Astrocyte (in vitro differentiated cells and primary cell): ENCODE measurements around the gene CDC73. TPM values are rescaled to one million over a fixed set of nuclear protein-coding genes. Genes with fewer than 3 reads are reported as not detected.
A peak's percentile ranks its signal among the peaks of the same experiment; 100 is the strongest.
"Not testable (repeated sequence)": the region's sequence is repeated elsewhere in the genome, so short reads cannot be mapped to it uniquely, and the experiment has no call there.

ENCODE experiments used
- DNase-seq: peaks from one replicate; pipeline ENCODE4 v3.0.0-alpha.2; 2010; ENCODE audit warnings: low read depth
- FAIRE-seq: peaks from 2 replicates; lab custom pipeline; 2011; peaks lifted over from hg19 to GRCh38; lab: Jason Lieb, UNC
- H2AFZ ChIP-seq: 2 replicates; pipeline ENCODE4 v1.6.0; 2012; ENCODE audit warnings: low read depth, low read length, inconsistent platforms
- H3K27ac ChIP-seq: 2 replicates; pipeline ENCODE4 v1.5.1; 2011; ENCODE audit warnings: low read depth, low read length, inconsistent platforms
- H3K27me3 ChIP-seq: 2 replicates; pipeline ENCODE4 v1.6.0; 2011; ENCODE audit warnings: low read length, inconsistent platforms; ENCODE audit not compliant: insufficient read depth
- H3K36me3 ChIP-seq: 2 replicates; pipeline ENCODE4 v1.5.1; 2011; ENCODE audit warnings: low read length, inconsistent platforms; ENCODE audit not compliant: insufficient read depth
- H3K4me1 ChIP-seq: 2 replicates; pipeline ENCODE4 v1.5.1; 2011; ENCODE audit warnings: low read length, inconsistent platforms; ENCODE audit not compliant: insufficient read depth
- H3K4me2 ChIP-seq: 2 replicates; pipeline ENCODE4 v1.6.0; 2012; ENCODE audit warnings: low read length, inconsistent platforms
- H3K4me3 ChIP-seq: 2 replicates; pipeline ENCODE4 v1.5.1; 2011; ENCODE audit warnings: low read depth, mild to moderate bottlenecking, low read length, inconsistent platforms; ENCODE audit not compliant: insufficient read depth
- H3K79me2 ChIP-seq: 2 replicates; pipeline ENCODE4 v1.6.0; 2012; ENCODE audit warnings: mild to moderate bottlenecking, low read length, inconsistent platforms; ENCODE audit not compliant: insufficient read depth
- H3K9ac ChIP-seq: 2 replicates; pipeline ENCODE4 v1.6.0; 2012; ENCODE audit warnings: mild to moderate bottlenecking, low read length, inconsistent platforms
- H3K9me3 ChIP-seq: 2 replicates; pipeline ENCODE4 v1.5.1; 2012; ENCODE audit warnings: low read depth, mild to moderate bottlenecking, low read length, inconsistent platforms; ENCODE audit not compliant: insufficient read depth
- H4K20me1 ChIP-seq: 2 replicates; pipeline ENCODE4 v1.6.0; 2012; ENCODE audit warnings: low read length, inconsistent platforms; ENCODE audit not compliant: insufficient read depth
- H3K27ac Mint-ChIP-seq: one replicate; pipeline ENCODE4 v1.8.0; 2021; ENCODE audit warnings: mild to moderate bottlenecking, mixed read lengths; ENCODE audit not compliant: unreplicated experiment
- H3K27me3 Mint-ChIP-seq: one replicate; pipeline ENCODE4 v1.8.0; 2021; ENCODE audit warnings: low read depth, mixed read lengths; ENCODE audit not compliant: unreplicated experiment
- H3K36me3 Mint-ChIP-seq: one replicate; pipeline ENCODE4 v1.8.0; 2021; ENCODE audit warnings: low read depth, mixed read lengths; ENCODE audit not compliant: unreplicated experiment
- H3K4me1 Mint-ChIP-seq: one replicate; pipeline ENCODE4 v1.8.0; 2021; ENCODE audit warnings: low read depth, mixed read lengths; ENCODE audit not compliant: unreplicated experiment
- H3K4me3 Mint-ChIP-seq: one replicate; pipeline ENCODE4 v1.8.0; 2021; ENCODE audit warnings: mild to moderate bottlenecking, moderate library complexity, mixed read lengths; ENCODE audit not compliant: unreplicated experiment
- H3K9me3 Mint-ChIP-seq: one replicate; pipeline ENCODE4 v1.8.0; 2021; ENCODE audit warnings: mild to moderate bottlenecking, mixed read lengths; ENCODE audit not compliant: unreplicated experiment
- EZH2 ChIP-seq: IDR thresholded peaks from 2 replicates; pipeline ENCODE4 v1.6.1; 2012; ENCODE audit warnings: mild to moderate bottlenecking, low read length, inconsistent platforms; ENCODE audit not compliant: insufficient read depth
- total RNA-seq: library from RNA; stranded (reverse); gene quantifications from 2 replicates; pipeline ENCODE4 v1.2.1, GENCODE V29; 2021
- TF ChIP-seq, protein P1 (sequence below): IDR thresholded peaks from 2 replicates; pipeline ENCODE4 v1.5.1; 2011; ENCODE audit warnings: low read depth, mild to moderate bottlenecking, inconsistent platforms, low read length, moderate library complexity; ENCODE audit not compliant: insufficient read depth

Gene CDC73
- total RNA-seq, 1 donor from 2014 or later: 77.7 TPM

DNA sequence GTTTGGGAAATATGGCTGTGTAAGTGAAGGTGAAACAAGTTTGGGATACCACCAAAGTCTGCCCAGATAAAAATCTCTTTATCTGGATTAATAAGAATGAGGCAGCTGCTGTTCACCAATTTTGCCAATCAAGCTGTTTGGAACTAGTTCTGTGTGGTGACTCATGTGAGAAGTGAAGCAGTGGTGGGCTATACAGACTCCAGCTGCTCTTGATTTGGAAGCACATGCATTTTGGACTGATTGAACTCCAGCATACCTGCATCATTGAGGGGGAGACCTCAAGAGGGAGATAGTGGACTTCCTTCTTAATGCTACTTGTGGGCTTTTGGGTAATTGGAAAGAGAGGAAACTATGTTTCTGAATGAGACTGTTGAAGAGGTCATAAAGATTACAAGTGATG is 163.8 kb downstream of the CDC73 start:
- Mint-ChIP-seq H3K4me3 (no peak overlapping the region), H3K27me3 (no peaks in the 10 kb centered on the region), H3K27ac (no peak overlapping the region), H3K4me1 (peaks cover 7% of the 10 kb centered on the region), H3K9me3 (peaks cover 3% of the 10 kb centered on the region), H3K36me3 (peaks cover 7% of the 10 kb centered on the region)
- no peak overlapping the region for H3K27ac ChIP-seq
- no peak overlapping the region for H3K4me3 ChIP-seq
- no peaks in the 10 kb centered on the region for H3K79me2 ChIP-seq
- no peaks in the 10 kb centered on the region for H4K20me1 ChIP-seq
- TF ChIP-seq EZH2: no peak
- TF ChIP-seq, protein P1, sequence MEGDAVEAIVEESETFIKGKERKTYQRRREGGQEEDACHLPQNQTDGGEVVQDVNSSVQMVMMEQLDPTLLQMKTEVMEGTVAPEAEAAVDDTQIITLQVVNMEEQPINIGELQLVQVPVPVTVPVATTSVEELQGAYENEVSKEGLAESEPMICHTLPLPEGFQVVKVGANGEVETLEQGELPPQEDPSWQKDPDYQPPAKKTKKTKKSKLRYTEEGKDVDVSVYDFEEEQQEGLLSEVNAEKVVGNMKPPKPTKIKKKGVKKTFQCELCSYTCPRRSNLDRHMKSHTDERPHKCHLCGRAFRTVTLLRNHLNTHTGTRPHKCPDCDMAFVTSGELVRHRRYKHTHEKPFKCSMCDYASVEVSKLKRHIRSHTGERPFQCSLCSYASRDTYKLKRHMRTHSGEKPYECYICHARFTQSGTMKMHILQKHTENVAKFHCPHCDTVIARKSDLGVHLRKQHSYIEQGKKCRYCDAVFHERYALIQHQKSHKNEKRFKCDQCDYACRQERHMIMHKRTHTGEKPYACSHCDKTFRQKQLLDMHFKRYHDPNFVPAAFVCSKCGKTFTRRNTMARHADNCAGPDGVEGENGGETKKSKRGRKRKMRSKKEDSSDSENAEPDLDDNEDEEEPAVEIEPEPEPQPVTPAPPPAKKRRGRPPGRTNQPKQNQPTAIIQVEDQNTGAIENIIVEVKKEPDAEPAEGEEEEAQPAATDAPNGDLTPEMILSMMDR: no peak
- no peaks in the 10 kb centered on the region for H3K4me1 ChIP-seq
- no peak for FAIRE-seq
- H3K4me2 ChIP-seq: no peak overlapping the region
- no peaks in the 10 kb centered on the region for H3K9me3 ChIP-seq
- peak; percentile 32 for DNase-seq
- H3K9ac ChIP-seq: no peak overlapping the region
- no peak overlapping the region for H2AFZ ChIP-seq
- H3K36me3 ChIP-seq: no peaks in the 10 kb centered on the region
- no peaks in the 10 kb centered on the region for H3K27me3 ChIP-seq

DNA sequence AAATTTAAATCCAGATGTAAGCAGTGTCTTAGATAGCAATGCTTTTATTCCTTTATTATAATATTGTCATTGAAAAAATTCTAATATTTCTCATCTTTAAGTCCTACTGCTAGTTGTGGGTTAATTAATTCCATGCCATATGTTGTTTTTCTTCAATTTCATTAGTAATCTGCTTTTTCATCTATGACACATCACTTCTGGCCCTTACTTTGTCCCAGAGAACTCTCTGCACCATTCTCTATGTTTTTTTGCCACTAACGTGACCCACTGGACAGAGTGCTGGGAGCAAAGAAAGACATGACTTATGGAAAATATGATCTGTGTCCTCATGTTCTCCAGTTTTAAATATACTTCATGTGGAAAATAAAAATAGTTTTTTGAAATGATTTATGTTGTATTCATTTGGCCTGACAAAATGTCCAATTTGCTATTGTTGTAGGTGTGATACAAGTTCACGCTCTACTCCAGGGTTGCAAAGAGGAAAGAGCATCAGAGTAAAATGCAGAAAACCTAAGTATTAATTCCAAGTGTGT is 166.8 kb downstream of the CDC73 start:
- H3K4me1 Mint-ChIP-seq, H3K4me3 Mint-ChIP-seq, H3K27me3 ChIP-seq, H3K9me3 Mint-ChIP-seq, H3K27me3 Mint-ChIP-seq, H3K4me1 ChIP-seq, FAIRE-seq, H3K36me3 Mint-ChIP-seq, H2AFZ ChIP-seq, H3K79me2 ChIP-seq, H3K4me2 ChIP-seq, H3K9ac ChIP-seq, H3K9me3 ChIP-seq, H3K27ac ChIP-seq, H3K27ac Mint-ChIP-seq, DNase-seq, H3K4me3 ChIP-seq, H3K36me3 ChIP-seq, H4K20me1 ChIP-seq: not testable (repeated sequence)

DNA sequence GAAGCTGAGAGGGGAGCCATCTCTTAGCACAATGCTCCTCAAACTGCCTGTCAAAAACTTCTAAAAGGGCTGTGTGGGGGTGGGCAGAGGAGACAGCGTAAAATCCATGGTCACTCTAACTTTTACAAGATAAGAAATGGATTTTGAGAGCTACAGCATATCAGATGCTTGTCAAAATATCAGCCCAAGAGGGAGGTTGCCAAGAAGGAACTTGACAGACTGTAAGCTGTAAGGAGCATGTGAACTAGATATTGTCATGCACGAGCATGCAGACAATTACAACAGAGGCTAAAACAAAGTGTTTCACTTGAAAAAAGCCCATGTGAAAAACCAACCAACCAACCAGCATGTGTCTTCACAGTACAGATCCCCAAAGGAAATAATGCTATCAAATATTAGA is 171.9 kb downstream of the CDC73 start:
- no peak overlapping the region for H2AFZ ChIP-seq
- no peaks in the 10 kb centered on the region for H4K20me1 ChIP-seq
- H3K4me3 Mint-ChIP-seq: no peak overlapping the region
- H3K27ac Mint-ChIP-seq: no peak overlapping the region
- no peak overlapping the region for H3K4me3 ChIP-seq
- no peaks in the 10 kb centered on the region for H3K27me3 ChIP-seq
- H3K36me3 ChIP-seq: no peaks in the 10 kb centered on the region
- H3K9me3 Mint-ChIP-seq: no peaks in the 10 kb centered on the region
- no peaks in the 10 kb centered on the region for H3K9me3 ChIP-seq
- H3K4me1 ChIP-seq: no peaks in the 10 kb centered on the region
- H3K36me3 Mint-ChIP-seq: no peaks in the 10 kb centered on the region
- no peak overlapping the region for H3K4me2 ChIP-seq
- H3K27me3 Mint-ChIP-seq: no peaks in the 10 kb centered on the region
- FAIRE-seq (peak; percentile 20), DNase-seq (no peak)
- H3K79me2 ChIP-seq: no peaks in the 10 kb centered on the region
- no peak for TF ChIP-seq EZH2
- TF ChIP-seq, protein P1: no peak
- H3K4me1 Mint-ChIP-seq: no peaks in the 10 kb centered on the region
- no peak overlapping the region for H3K27ac ChIP-seq
- H3K9ac ChIP-seq: no peak overlapping the region
